ENCODE measurements around the gene ARFGEF3.

GRCh38 chr6:138307352-138307751, 145.6 kb downstream of the ARFGEF3 start:
- TF ChIP-seq, protein P1, sequence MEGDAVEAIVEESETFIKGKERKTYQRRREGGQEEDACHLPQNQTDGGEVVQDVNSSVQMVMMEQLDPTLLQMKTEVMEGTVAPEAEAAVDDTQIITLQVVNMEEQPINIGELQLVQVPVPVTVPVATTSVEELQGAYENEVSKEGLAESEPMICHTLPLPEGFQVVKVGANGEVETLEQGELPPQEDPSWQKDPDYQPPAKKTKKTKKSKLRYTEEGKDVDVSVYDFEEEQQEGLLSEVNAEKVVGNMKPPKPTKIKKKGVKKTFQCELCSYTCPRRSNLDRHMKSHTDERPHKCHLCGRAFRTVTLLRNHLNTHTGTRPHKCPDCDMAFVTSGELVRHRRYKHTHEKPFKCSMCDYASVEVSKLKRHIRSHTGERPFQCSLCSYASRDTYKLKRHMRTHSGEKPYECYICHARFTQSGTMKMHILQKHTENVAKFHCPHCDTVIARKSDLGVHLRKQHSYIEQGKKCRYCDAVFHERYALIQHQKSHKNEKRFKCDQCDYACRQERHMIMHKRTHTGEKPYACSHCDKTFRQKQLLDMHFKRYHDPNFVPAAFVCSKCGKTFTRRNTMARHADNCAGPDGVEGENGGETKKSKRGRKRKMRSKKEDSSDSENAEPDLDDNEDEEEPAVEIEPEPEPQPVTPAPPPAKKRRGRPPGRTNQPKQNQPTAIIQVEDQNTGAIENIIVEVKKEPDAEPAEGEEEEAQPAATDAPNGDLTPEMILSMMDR (IDR thresholded peaks at IDR 0.05; ENCODE audit: low read depth, low read length, missing input control): no peak
- no peak for TF ChIP-seq ZBTB33 (IDR thresholded peaks at IDR 0.05)
- no peak for TF ChIP-seq FOXA2 (IDR thresholded peaks at IDR 0.05)
- TF ChIP-seq RXRA (IDR thresholded peaks at IDR 0.05): no peak
- TF ChIP-seq TAF1 (conservative IDR thresholded peaks at IDR 0.05): no peak
- TF ChIP-seq, protein P2, sequence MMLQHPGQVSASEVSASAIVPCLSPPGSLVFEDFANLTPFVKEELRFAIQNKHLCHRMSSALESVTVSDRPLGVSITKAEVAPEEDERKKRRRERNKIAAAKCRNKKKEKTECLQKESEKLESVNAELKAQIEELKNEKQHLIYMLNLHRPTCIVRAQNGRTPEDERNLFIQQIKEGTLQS (IDR thresholded peaks at IDR 0.05): no peak
